Kidney epithelial cell (primary cell): ENCODE measurements around the gene AREL1. TPM values are rescaled to one million over a fixed set of nuclear protein-coding genes. Genes with fewer than 3 reads are reported as not detected.

Experiments
- DNase-seq: peaks from one replicate; pipeline ENCODE4 v3.0.0-alpha.2; 2010; ENCODE audit warnings: low read depth
- H3K27me3 ChIP-seq: 2 replicates; pipeline ENCODE4 v1.6.0; 2011; ENCODE audit warnings: low read length; ENCODE audit not compliant: control insufficient read depth, insufficient read depth
- H3K36me3 ChIP-seq: 2 replicates; pipeline ENCODE4 v1.5.1; 2011; ENCODE audit warnings: low read length; ENCODE audit not compliant: control insufficient read depth, insufficient read depth
- H3K4me3 ChIP-seq: 2 replicates; pipeline ENCODE4 v1.5.1; 2011; ENCODE audit warnings: low read depth, mild to moderate bottlenecking, control low read depth, low read length
- CTCF ChIP-seq: IDR thresholded peaks from 2 replicates; pipeline ENCODE4 v1.5.1; 2011; ENCODE audit warnings: mild to moderate bottlenecking, moderate library complexity, low read length, control low read depth, inconsistent platforms; ENCODE audit not compliant: insufficient read depth, poor library complexity, severe bottlenecking
- total RNA-seq: library from RNA; depleted of rRNA; stranded (reverse); fragments of >200 nt; gene quantifications from 2 replicates; pipeline ENCODE4 v1.2.3, GENCODE V29; 2015

AREL1 gene
- total RNA-seq, 1 donor from 2014 or later = 40.2 TPM

- DNase-seq = no peak
- H3K36me3 ChIP-seq = peaks cover under 1% of the 10 kb centered on the region
- no peaks in the 10 kb centered on the region for H3K27me3 ChIP-seq
- no peak overlapping the region for H3K4me3 ChIP-seq
- TF ChIP-seq CTCF = no peak
Measured at GRCh38 chr14:74667758-74668157, 45.1 kb downstream of the AREL1 start.

GRCh38 chr14:74664717-74665116 is 48.2 kb downstream of the AREL1 start:
- no peak for DNase-seq
- no peak for TF ChIP-seq CTCF
- Histone ChIP-seq H3K4me3 (no peak overlapping the region), H3K27me3 (no peaks in the 10 kb centered on the region), H3K36me3 (no peaks in the 10 kb centered on the region)

- no peaks in the 10 kb centered on the region for H3K27me3 ChIP-seq
- H3K36me3 ChIP-seq = no peaks in the 10 kb centered on the region
- TF ChIP-seq CTCF = no peak
- H3K4me3 ChIP-seq = no peak overlapping the region
- DNase-seq = no peak
Measured at GRCh38 chr14:74663884-74664283, 49.0 kb downstream of the AREL1 start.

GRCh38 chr14:74661726-74662450 is 51.0 kb downstream of the AREL1 start:
- H3K4me3 ChIP-seq = no peak overlapping the region
- H3K36me3 ChIP-seq = no peaks in the 10 kb centered on the region
- TF ChIP-seq CTCF = no peak
- no peaks in the 10 kb centered on the region for H3K27me3 ChIP-seq
- DNase-seq = no peak

GRCh38 chr14:74660863-74661262 is 52.0 kb downstream of the AREL1 start:
- H3K4me3 ChIP-seq = no peak overlapping the region
- no peak for DNase-seq
- H3K36me3 ChIP-seq = no peaks in the 10 kb centered on the region
- no peaks in the 10 kb centered on the region for H3K27me3 ChIP-seq
- no peak for TF ChIP-seq CTCF

GRCh38 chr14:74660167-74660566 is 52.7 kb downstream of the AREL1 start:
- no peak for DNase-seq
- no peaks in the 10 kb centered on the region for H3K27me3 ChIP-seq
- no peaks in the 10 kb centered on the region for H3K36me3 ChIP-seq
- TF ChIP-seq CTCF = no peak
- H3K4me3 ChIP-seq = no peak overlapping the region
